Transverse colon (tissue), 4 donors: ENCODE measurements around the gene C20orf202. TPM values are rescaled to one million over a fixed set of nuclear protein-coding genes. Genes with fewer than 3 reads are reported as not detected.

ENCODE experiments used
- DNase-seq: peaks from one replicate; pipeline ENCODE4 v3.0.0-alpha.2; 2019
- H3K27ac ChIP-seq, 4 donors: fragments of 200-600 bp; sonication (generic); 2 replicates each; pipeline ENCODE4 v1.5.1; 2016 to 2018; ENCODE audit warnings: inconsistent platforms in 4 of 4
- H3K27me3 ChIP-seq: fragments of 200-600 bp; sonication (generic); 2 replicates; pipeline ENCODE4 v1.5.1; 2017; ENCODE audit warnings: inconsistent platforms
- H3K36me3 ChIP-seq, 4 donors: fragments of 200-600 bp; sonication (generic); 2 replicates each; pipeline ENCODE4 v1.5.1; 2017 to 2019; ENCODE audit warnings: inconsistent platforms in 4 of 4
- H3K4me1 ChIP-seq, 4 donors: fragments of 200-600 bp; sonication (generic); 2 replicates each; pipeline ENCODE4 v1.5.1; 2017 to 2020; ENCODE audit warnings: inconsistent platforms in 4 of 4
- H3K4me3 ChIP-seq, 4 donors: fragments of 200-600 bp; sonication (generic); 1 replicate in 1 of 4; 2 replicates in 3 of 4; pipeline versions ENCODE4 v1.5.1 to v1.6.1; 2017 to 2019; ENCODE audit warnings: inconsistent platforms in 4 of 4
- H3K9me3 ChIP-seq, 2 donors: fragments of 200-600 bp; sonication (generic); 2 replicates each; pipeline ENCODE4 v1.5.1; 2017 to 2019; ENCODE audit warnings: inconsistent platforms in 2 of 2
- CTCF ChIP-seq, 5 experiments: fragments of 200-600 bp in 3 of 5; fragments of 450-650 bp in 2 of 5; sonication (generic) in 3 of 5; IDR thresholded peaks; 1 replicate in 2 of 5; 2 replicates in 3 of 5; pipeline ENCODE4 v1.5.1; 2016 to 2017; ENCODE audit warnings: antibody characterized with exemption in 5 of 5, inconsistent platforms in 3 of 5, mild to moderate bottlenecking in 2 of 5, moderate library complexity in 1 of 5
- EP300 ChIP-seq: sonication (generic); formaldehyde crosslinking; IDR thresholded peaks from one replicate; pipeline ENCODE4 v1.6.1; 2017; ENCODE audit warnings: antibody characterized with exemption, low read depth
- POLR2A ChIP-seq: fragments of 450-650 bp; IDR thresholded peaks from one replicate; pipeline ENCODE4 v1.6.1; 2016; ENCODE audit warnings: antibody characterized with exemption, mild to moderate bottlenecking, moderate library complexity
- POLR2AphosphoS5 ChIP-seq, 3 donors: sonication (generic); formaldehyde crosslinking; IDR thresholded peaks; one replicate each; pipeline ENCODE4 v1.6.1; 2016; ENCODE audit warnings: antibody characterized with exemption in 3 of 3
- WGBS, 2 donors: methylation state at CpG; one replicate each; pipeline ENCODE4 v1.1.5; 2018; ENCODE audit warnings: low coverage in 1 of 2; 5-methylcytosine and 5-hydroxymethylcytosine counted together
- in situ Hi-C, 4 donors: fragments of 200-750 bp; cut with MboI; loops; one replicate each; pipeline versions ENCODE4 v1.15.0 to v1.15.1; 2017; ENCODE audit warnings: low sequenced_read_pairs in 3 of 4, low pct_ligation_motif_present in 1 of 4, low pct_unique_long_range_greater_than_20kb in 1 of 4
- intact Hi-C: fragments of 100-400 bp; cut with DNase I; formaldehyde crosslinking; loops from one replicate; pipeline ENCODE4 v1.15.1; 2023; ENCODE audit warnings: low total_unique reads
- total RNA-seq, 4 donors: library from RNA; depleted of rRNA; stranded (reverse); fragments of >200 nt; gene quantifications; one replicate each; pipeline ENCODE4 v1.1.0, GENCODE V29; 2016

C20orf202 gene
- under 1 TPM in 2 of 4 donors, not detected in 2; 0.32 to 0.55 TPM for total RNA-seq

GRCh38 chr20:1202762-1203504 is at the start of gene C20orf202:
TSS of gene C20orf202 (plus strand) at chr20:1203454. CDS start at chr20:1203586, 132 bp downstream.
- intact Hi-C loops = no loop called here
- Histone ChIP-seq H3K4me3 (no peak within 1 kb of the TSS), H3K36me3 (no peaks in the 10 kb centered on the region), H3K27me3 (no peaks in the 10 kb centered on the region), H3K4me1 (peaks cover 0 to 11% (median 2%) of the 10 kb centered on the region in 4 donors), H3K27ac (peak within 1 kb of the TSS in 2 of 4 donors; percentile 8 to 24), H3K9me3 (no peaks in the 10 kb centered on the region)
- WGBS, 2 donors = 57 to 64% methylated on average over 3 to 5 of the region's 5 CpGs
- TF ChIP-seq POLR2AphosphoS5 (IDR thresholded peaks at IDR 0.05) = no peak
- TF ChIP-seq POLR2A = no peak
- no peak for TF ChIP-seq CTCF (IDR thresholded peaks at IDR 0.05)
- no peak for TF ChIP-seq EP300
- no peak for DNase-seq
- in situ Hi-C loops = loop anchor here in 2 of 4 donors (25.0 kb wide), 1 partner anchor 391 kb away; no protein-coding TSS in a partner anchor

- no peaks in the 10 kb centered on the region for H3K9me3 ChIP-seq
- no peaks in the 10 kb centered on the region for H3K4me1 ChIP-seq
- intact Hi-C loops = no loop called here
- TF ChIP-seq EP300 = no peak
- TF ChIP-seq POLR2AphosphoS5 (IDR thresholded peaks at IDR 0.05) = no peak
- no peak for TF ChIP-seq CTCF (IDR thresholded peaks at IDR 0.05)
- H3K4me3 ChIP-seq = no peak overlapping the region
- no peak for DNase-seq
- peaks cover 0 to 14% (median 7%) of the 10 kb centered on the region in 4 donors for H3K36me3 ChIP-seq
- in situ Hi-C loops = no loop called here
- H3K27ac ChIP-seq = no peak overlapping the region
- H3K27me3 ChIP-seq = no peaks in the 10 kb centered on the region
These were observed 49.0 kb upstream of the C20orf202 start for GRCh38 chr20:1154226-1154625.

GRCh38 chr20:1154691-1155090 is 48.6 kb upstream of the C20orf202 start:
- WGBS, 2 donors = 94% methylated on average over 1 of the region's 1 CpG; no CpG with 5 or more reads in 1 of the 2 donors
- no peak overlapping the region for H3K27ac ChIP-seq
- no peak for DNase-seq
- no peak for TF ChIP-seq EP300
- TF ChIP-seq CTCF (IDR thresholded peaks at IDR 0.05) = no peak
- no peak for TF ChIP-seq POLR2A
- TF ChIP-seq POLR2AphosphoS5 (IDR thresholded peaks at IDR 0.05) = no peak
- no peaks in the 10 kb centered on the region for H3K4me1 ChIP-seq
- peaks cover 0 to 14% (median 7%) of the 10 kb centered on the region in 4 donors for H3K36me3 ChIP-seq
- no peaks in the 10 kb centered on the region for H3K27me3 ChIP-seq
- intact Hi-C loops = no loop called here
- H3K9me3 ChIP-seq = no peaks in the 10 kb centered on the region
- H3K4me3 ChIP-seq = no peak overlapping the region
- in situ Hi-C loops = no loop called here

GRCh38 chr20:1155342-1155741 is 47.9 kb upstream of the C20orf202 start:
- in situ Hi-C loops = no loop called here
- Histone ChIP-seq H3K4me1 (no peaks in the 10 kb centered on the region), H3K27ac (no peak overlapping the region), H3K27me3 (no peaks in the 10 kb centered on the region), H3K36me3 (peaks cover 0 to 14% (median 7%) of the 10 kb centered on the region in 4 donors), H3K4me3 (no peak overlapping the region), H3K9me3 (no peaks in the 10 kb centered on the region)
- 100% methylated on average over 3 of the region's 3 CpGs for WGBS, 2 donors
- DNase-seq = no peak
- intact Hi-C loops = no loop called here
- TF ChIP-seq EP300 (no peak), POLR2A (no peak), CTCF (IDR thresholded peaks at IDR 0.05) (no peak), POLR2AphosphoS5 (IDR thresholded peaks at IDR 0.05) (no peak)
